ENCODE measurements around the gene C1QTNF12.
A peak's percentile ranks its signal among the peaks of the same experiment; 100 is the strongest.
"Not testable (repeated sequence)": the region's sequence is repeated elsewhere in the genome, so short reads cannot be mapped to it uniquely, and the experiment has no call there.

The C1QTNF12 gene

GRCh38 chr1:1196431-1197187 is 49.9 kb downstream of the C1QTNF12 start:
- DNase-seq: peak in 1 of 2 experiments; percentile 34

- DNase-seq: not testable (repeated sequence)
Observed at GRCh38 chr1:1195726-1196125, 50.8 kb downstream of the C1QTNF12 start.

DNA sequence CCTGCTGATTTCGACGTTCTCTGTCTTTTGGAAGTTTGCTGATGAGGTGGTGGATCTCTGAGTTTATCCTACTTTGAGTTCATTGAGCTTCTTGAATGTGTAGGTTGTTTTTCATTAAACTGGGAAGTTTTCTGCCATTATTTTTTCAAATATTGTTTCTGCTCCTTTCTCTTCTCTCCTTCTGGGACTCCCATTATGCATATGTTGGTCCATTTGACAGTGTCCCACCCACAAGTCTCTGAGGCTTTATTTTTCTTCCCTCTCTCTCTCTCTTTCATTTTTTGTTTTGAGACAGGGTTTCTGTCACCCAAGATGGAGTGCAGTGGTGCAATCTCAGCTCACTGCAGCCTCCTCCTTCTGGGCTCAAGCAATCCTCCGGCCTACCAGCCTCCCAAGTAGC is 51.8 kb downstream of the C1QTNF12 start:
- DNase-seq: no peak

Data from NCI-H524 (cell line).